ENCODE measurements around the gene ASIC2.

Gene ASIC2

GRCh38 chr17:33152783-33153182, 140.3 kb downstream of the ASIC2 start:
- no peak overlapping the region for H3K27ac ChIP-seq (ENCODE audit: low read depth, low read length)
- no peak overlapping the region for H3K4me3 ChIP-seq (ENCODE audit: low read depth in 1 of 5, low read length in 5 of 5)
- no peaks in the 10 kb centered on the region for H3K36me3 ChIP-seq (ENCODE audit: control insufficient read depth in 5 of 5, insufficient read depth in 5 of 5, low read length in 5 of 5)
- H3K9ac ChIP-seq (ENCODE audit: low read length in 5 of 5), result no peak overlapping the region
- H3K4me1 ChIP-seq (ENCODE audit: control insufficient read depth in 5 of 5, insufficient read depth in 5 of 5, low read length in 5 of 5), result peaks cover 0 to 10% (median 0%) of the 10 kb centered on the region in 5 donors
- H3K9me3 ChIP-seq (ENCODE audit: control insufficient read depth in 5 of 5, low read length in 5 of 5), result no peaks in the 10 kb centered on the region
- peaks cover 0 to 4% (median 0%) of the 10 kb centered on the region in 5 donors for H3K27me3 ChIP-seq (ENCODE audit: control insufficient read depth in 5 of 5, insufficient read depth in 4 of 5, low read length in 5 of 5)

GRCh38 chr17:33151565-33151964, 141.5 kb downstream of the ASIC2 start:
- Histone ChIP-seq H3K9ac (ENCODE audit: low read length in 5 of 5) (no peak overlapping the region), H3K27ac (ENCODE audit: low read depth, low read length) (no peak overlapping the region), H3K27me3 (ENCODE audit: control insufficient read depth in 5 of 5, insufficient read depth in 4 of 5, low read length in 5 of 5) (peaks cover 0 to 4% (median 0%) of the 10 kb centered on the region in 5 donors), H3K4me3 (ENCODE audit: low read depth in 1 of 5, low read length in 5 of 5) (no peak overlapping the region), H3K4me1 (ENCODE audit: control insufficient read depth in 5 of 5, insufficient read depth in 5 of 5, low read length in 5 of 5) (peaks cover 0 to 10% (median 0%) of the 10 kb centered on the region in 5 donors), H3K9me3 (ENCODE audit: control insufficient read depth in 5 of 5, low read length in 5 of 5) (no peaks in the 10 kb centered on the region), H3K36me3 (ENCODE audit: control insufficient read depth in 5 of 5, insufficient read depth in 5 of 5, low read length in 5 of 5) (no peaks in the 10 kb centered on the region)

- Histone ChIP-seq H3K4me3 (ENCODE audit: low read depth in 1 of 5, low read length in 5 of 5) (no peak overlapping the region), H3K36me3 (ENCODE audit: control insufficient read depth in 5 of 5, insufficient read depth in 5 of 5, low read length in 5 of 5) (no peaks in the 10 kb centered on the region), H3K27me3 (ENCODE audit: control insufficient read depth in 5 of 5, insufficient read depth in 4 of 5, low read length in 5 of 5) (peaks cover 0 to 3% (median 0%) of the 10 kb centered on the region in 5 donors), H3K27ac (ENCODE audit: low read depth, low read length) (no peak overlapping the region), H3K9me3 (ENCODE audit: control insufficient read depth in 5 of 5, low read length in 5 of 5) (peaks cover 0 to 4% (median 0%) of the 10 kb centered on the region in 5 donors), H3K9ac (ENCODE audit: low read length in 5 of 5) (no peak overlapping the region), H3K4me1 (ENCODE audit: control insufficient read depth in 5 of 5, insufficient read depth in 5 of 5, low read length in 5 of 5) (no peaks in the 10 kb centered on the region)
These were observed 147.2 kb downstream of the ASIC2 start for GRCh38 chr17:33145941-33146340.

GRCh38 chr17:33144837-33145236, 148.3 kb downstream of the ASIC2 start:
- Histone ChIP-seq H3K4me3 (ENCODE audit: low read depth in 1 of 5, low read length in 5 of 5) (no peak overlapping the region), H3K9me3 (ENCODE audit: control insufficient read depth in 5 of 5, low read length in 5 of 5) (peaks cover 0 to 4% (median 0%) of the 10 kb centered on the region in 5 donors), H3K9ac (ENCODE audit: low read length in 5 of 5) (no peak overlapping the region), H3K4me1 (ENCODE audit: control insufficient read depth in 5 of 5, insufficient read depth in 5 of 5, low read length in 5 of 5) (no peaks in the 10 kb centered on the region), H3K27me3 (ENCODE audit: control insufficient read depth in 5 of 5, insufficient read depth in 4 of 5, low read length in 5 of 5) (peaks cover 0 to 5% (median 0%) of the 10 kb centered on the region in 5 donors), H3K27ac (ENCODE audit: low read depth, low read length) (no peak overlapping the region), H3K36me3 (ENCODE audit: control insufficient read depth in 5 of 5, insufficient read depth in 5 of 5, low read length in 5 of 5) (no peaks in the 10 kb centered on the region)

- no peak overlapping the region for H3K9ac ChIP-seq (ENCODE audit: low read length in 5 of 5)
- no peaks in the 10 kb centered on the region for H3K36me3 ChIP-seq (ENCODE audit: control insufficient read depth in 5 of 5, insufficient read depth in 5 of 5, low read length in 5 of 5)
These were observed 150.3 kb downstream of the ASIC2 start for GRCh38 chr17:33142705-33143299.

GRCh38 chr17:33140413-33141099, 152.5 kb downstream of the ASIC2 start:
- no peak overlapping the region for H3K27ac ChIP-seq (ENCODE audit: low read depth, low read length)
- H3K27me3 ChIP-seq (ENCODE audit: control insufficient read depth in 5 of 5, insufficient read depth in 4 of 5, low read length in 5 of 5), result peaks cover 0 to 5% (median 2%) of the 10 kb centered on the region in 5 donors
- H3K9ac ChIP-seq (ENCODE audit: low read length in 5 of 5), result no peak overlapping the region

More at GRCh38 chr17:33142705-33143299, 150.3 kb downstream of the ASIC2 start:
- Histone ChIP-seq H3K27me3 (ENCODE audit: control insufficient read depth in 5 of 5, insufficient read depth in 4 of 5, low read length in 5 of 5) (peaks cover 0 to 5% (median 0%) of the 10 kb centered on the region in 5 donors), H3K4me1 (ENCODE audit: control insufficient read depth in 5 of 5, insufficient read depth in 5 of 5, low read length in 5 of 5) (no peaks in the 10 kb centered on the region), H3K4me3 (ENCODE audit: low read depth in 1 of 5, low read length in 5 of 5) (no peak overlapping the region), H3K9me3 (ENCODE audit: control insufficient read depth in 5 of 5, low read length in 5 of 5) (peaks cover 0 to 4% (median 0%) of the 10 kb centered on the region in 5 donors), H3K27ac (ENCODE audit: low read depth, low read length) (no peak overlapping the region)

GRCh38 chr17:33138627-33139026, 154.5 kb downstream of the ASIC2 start:
- Histone ChIP-seq H3K9ac (ENCODE audit: low read length in 5 of 5) (no peak overlapping the region), H3K36me3 (ENCODE audit: control insufficient read depth in 5 of 5, insufficient read depth in 5 of 5, low read length in 5 of 5) (no peaks in the 10 kb centered on the region), H3K27ac (ENCODE audit: low read depth, low read length) (no peak overlapping the region), H3K4me3 (ENCODE audit: low read depth in 1 of 5, low read length in 5 of 5) (no peak overlapping the region), H3K4me1 (ENCODE audit: control insufficient read depth in 5 of 5, insufficient read depth in 5 of 5, low read length in 5 of 5) (no peaks in the 10 kb centered on the region), H3K9me3 (ENCODE audit: control insufficient read depth in 5 of 5, low read length in 5 of 5) (peaks cover 0 to 4% (median 0%) of the 10 kb centered on the region in 5 donors), H3K27me3 (ENCODE audit: control insufficient read depth in 5 of 5, insufficient read depth in 4 of 5, low read length in 5 of 5) (peaks cover 0 to 4% (median 2%) of the 10 kb centered on the region in 5 donors)

More at GRCh38 chr17:33140413-33141099, 152.5 kb downstream of the ASIC2 start:
- peaks cover 0 to 4% (median 0%) of the 10 kb centered on the region in 5 donors for H3K9me3 ChIP-seq (ENCODE audit: control insufficient read depth in 5 of 5, low read length in 5 of 5)
- no peaks in the 10 kb centered on the region for H3K4me1 ChIP-seq (ENCODE audit: control insufficient read depth in 5 of 5, insufficient read depth in 5 of 5, low read length in 5 of 5)
- no peaks in the 10 kb centered on the region for H3K36me3 ChIP-seq (ENCODE audit: control insufficient read depth in 5 of 5, insufficient read depth in 5 of 5, low read length in 5 of 5)
- no peak overlapping the region for H3K4me3 ChIP-seq (ENCODE audit: low read depth in 1 of 5, low read length in 5 of 5)

- peaks cover 0 to 5% (median 2%) of the 10 kb centered on the region in 5 donors for H3K27me3 ChIP-seq (ENCODE audit: control insufficient read depth in 5 of 5, insufficient read depth in 4 of 5, low read length in 5 of 5)
- peaks cover 0 to 2% (median 0%) of the 10 kb centered on the region in 5 donors for H3K9me3 ChIP-seq (ENCODE audit: control insufficient read depth in 5 of 5, low read length in 5 of 5)
- H3K4me3 ChIP-seq (ENCODE audit: low read depth in 1 of 5, low read length in 5 of 5), result no peak overlapping the region
- H3K9ac ChIP-seq (ENCODE audit: low read length in 5 of 5), result no peak overlapping the region
- no peaks in the 10 kb centered on the region for H3K36me3 ChIP-seq (ENCODE audit: control insufficient read depth in 5 of 5, insufficient read depth in 5 of 5, low read length in 5 of 5)
- no peaks in the 10 kb centered on the region for H3K4me1 ChIP-seq (ENCODE audit: control insufficient read depth in 5 of 5, insufficient read depth in 5 of 5, low read length in 5 of 5)
- no peak overlapping the region for H3K27ac ChIP-seq (ENCODE audit: low read depth, low read length)
These were observed 155.7 kb downstream of the ASIC2 start for GRCh38 chr17:33137426-33137825.

- Histone ChIP-seq H3K4me3 (ENCODE audit: low read depth in 1 of 5, low read length in 5 of 5) (no peak overlapping the region), H3K9me3 (ENCODE audit: control insufficient read depth in 5 of 5, low read length in 5 of 5) (no peaks in the 10 kb centered on the region), H3K36me3 (ENCODE audit: control insufficient read depth in 5 of 5, insufficient read depth in 5 of 5, low read length in 5 of 5) (no peaks in the 10 kb centered on the region), H3K4me1 (ENCODE audit: control insufficient read depth in 5 of 5, insufficient read depth in 5 of 5, low read length in 5 of 5) (no peaks in the 10 kb centered on the region), H3K27me3 (ENCODE audit: control insufficient read depth in 5 of 5, insufficient read depth in 4 of 5, low read length in 5 of 5) (peaks cover 0 to 19% (median 7%) of the 10 kb centered on the region in 5 donors), H3K9ac (ENCODE audit: low read length in 5 of 5) (no peak overlapping the region), H3K27ac (ENCODE audit: low read depth, low read length) (no peak overlapping the region)
These were observed 157.4 kb downstream of the ASIC2 start for GRCh38 chr17:33135691-33136090.

- no peaks in the 10 kb centered on the region for H3K4me1 ChIP-seq (ENCODE audit: control insufficient read depth in 5 of 5, insufficient read depth in 5 of 5, low read length in 5 of 5)
- H3K27me3 ChIP-seq (ENCODE audit: control insufficient read depth in 5 of 5, insufficient read depth in 4 of 5, low read length in 5 of 5), result peaks cover 0 to 15% (median 9%) of the 10 kb centered on the region in 5 donors
- no peaks in the 10 kb centered on the region for H3K9me3 ChIP-seq (ENCODE audit: control insufficient read depth in 5 of 5, low read length in 5 of 5)
- no peak overlapping the region for H3K27ac ChIP-seq (ENCODE audit: low read depth, low read length)
- no peak overlapping the region for H3K9ac ChIP-seq (ENCODE audit: low read length in 5 of 5)
- H3K4me3 ChIP-seq (ENCODE audit: low read depth in 1 of 5, low read length in 5 of 5), result no peak overlapping the region
- H3K36me3 ChIP-seq (ENCODE audit: control insufficient read depth in 5 of 5, insufficient read depth in 5 of 5, low read length in 5 of 5), result no peaks in the 10 kb centered on the region
These were observed 161.5 kb downstream of the ASIC2 start for GRCh38 chr17:33131620-33132019.
